HG02588 (cell line): ENCODE results near the gene FGF22.
"Not testable (repeated sequence)": the region's sequence is repeated elsewhere in the genome, so short reads cannot be mapped to it uniquely, and the experiment has no call there.

Experiments used
- ATAC-seq: cut with Tn5 transposase; IDR thresholded peaks from one replicate; pipeline ENCODE4 v1.9.1; 2021; ENCODE audit warnings: mild to moderate bottlenecking, moderate library complexity; ENCODE audit not compliant: unreplicated experiment

Gene FGF22

DNA sequence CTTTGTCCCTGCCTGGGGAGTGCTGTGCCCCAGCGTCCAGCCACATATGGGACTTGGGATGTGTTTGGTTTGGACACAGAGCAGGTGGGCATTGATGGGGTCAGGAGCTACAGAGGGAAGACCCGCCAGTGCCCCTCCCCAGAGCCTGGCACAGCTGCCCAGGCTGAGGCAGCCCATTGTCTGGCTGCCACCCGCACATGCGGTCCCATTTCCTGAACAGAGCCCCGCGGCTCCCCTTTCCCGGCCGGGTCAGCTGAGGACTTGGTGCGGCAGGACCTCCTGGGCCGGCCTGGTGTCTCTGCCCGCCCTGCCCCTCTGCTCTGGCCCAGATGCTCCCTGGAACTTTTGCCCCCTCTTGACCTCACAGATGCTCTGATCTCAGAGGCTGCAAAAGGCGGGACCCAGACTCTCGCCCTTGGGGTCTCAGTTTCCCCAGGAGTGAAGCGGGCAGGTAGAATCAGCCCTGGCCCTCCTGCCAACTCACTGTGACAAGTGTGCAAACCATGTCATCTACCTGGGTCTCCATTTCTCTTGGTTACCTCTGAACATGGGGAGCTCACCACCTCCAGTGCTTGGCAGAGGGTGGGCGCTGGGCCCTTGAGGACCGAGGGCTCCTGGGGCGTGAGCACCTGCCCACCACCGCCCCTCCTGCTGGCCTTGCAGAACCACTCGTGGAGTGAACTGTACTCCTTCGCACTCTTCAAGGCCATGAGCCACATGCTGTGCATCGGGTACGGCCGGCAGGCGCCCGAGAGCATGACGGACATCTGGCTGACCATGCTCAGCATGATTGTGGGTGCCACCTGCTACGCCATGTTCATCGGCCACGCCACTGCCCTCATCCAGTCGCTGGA, 32.2 kb upstream of the FGF22 start:
- ATAC-seq, result no peak

DNA sequence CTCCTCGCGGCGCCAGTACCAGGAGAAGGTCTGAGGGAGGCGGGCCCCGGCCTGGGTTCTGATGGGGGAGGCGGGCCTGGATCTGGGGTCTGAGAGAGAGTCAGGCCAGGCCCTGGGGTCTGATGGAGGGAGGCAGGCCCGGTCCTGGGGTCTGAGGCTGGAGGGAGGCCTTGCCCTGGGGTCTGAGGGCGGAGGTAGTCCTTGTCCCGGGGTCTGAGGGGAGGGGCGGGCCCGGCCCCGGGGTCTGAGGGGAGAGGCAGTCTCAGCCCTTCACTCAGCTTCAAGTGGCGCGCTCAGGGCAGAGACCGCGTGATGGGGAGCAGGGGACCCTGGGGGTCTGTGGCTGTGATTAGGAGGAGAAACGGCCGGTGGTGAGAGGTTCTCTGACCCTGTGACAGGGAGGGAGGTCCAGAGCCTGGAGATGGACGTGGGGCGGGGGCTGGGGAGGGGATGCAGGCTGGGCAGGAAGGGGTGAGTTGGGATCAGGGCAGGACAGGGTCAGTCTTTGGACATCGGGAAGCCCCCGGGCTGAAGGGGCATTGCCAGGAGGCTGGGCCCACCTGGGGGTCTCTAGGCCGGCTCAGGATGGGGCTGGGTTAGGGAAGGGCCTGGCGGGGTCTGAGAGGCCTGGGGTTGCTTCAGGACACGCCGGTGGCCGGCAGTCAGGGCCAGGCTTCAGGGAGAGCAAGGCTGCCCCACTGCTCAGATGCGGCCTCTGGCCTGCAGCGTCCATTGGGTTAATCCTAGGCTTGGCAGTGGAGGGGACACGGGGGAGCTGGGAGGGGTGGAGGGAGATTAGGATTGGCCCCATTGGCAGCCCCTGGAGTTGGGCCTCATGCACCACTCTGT, 31.3 kb upstream of the FGF22 start:
- no peak for ATAC-seq

DNA sequence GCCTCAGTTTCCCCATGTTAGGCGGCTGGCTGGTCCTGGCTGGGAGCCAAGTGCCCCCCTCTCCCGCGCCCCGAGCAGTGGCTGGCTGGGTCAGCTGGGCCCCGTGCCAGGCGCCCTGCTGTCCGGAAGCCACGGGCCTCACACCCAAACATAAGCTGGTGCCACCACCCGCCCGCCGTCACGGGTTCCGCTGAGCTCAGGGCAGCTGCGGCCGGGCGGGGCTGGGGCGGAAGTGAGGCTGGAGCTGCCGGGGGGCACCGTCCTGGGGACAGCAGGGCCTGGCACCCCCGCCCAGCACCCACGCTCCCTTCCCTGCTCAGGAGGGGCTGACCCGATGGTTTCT, 30.7 kb upstream of the FGF22 start:
- ATAC-seq, result no peak

DNA sequence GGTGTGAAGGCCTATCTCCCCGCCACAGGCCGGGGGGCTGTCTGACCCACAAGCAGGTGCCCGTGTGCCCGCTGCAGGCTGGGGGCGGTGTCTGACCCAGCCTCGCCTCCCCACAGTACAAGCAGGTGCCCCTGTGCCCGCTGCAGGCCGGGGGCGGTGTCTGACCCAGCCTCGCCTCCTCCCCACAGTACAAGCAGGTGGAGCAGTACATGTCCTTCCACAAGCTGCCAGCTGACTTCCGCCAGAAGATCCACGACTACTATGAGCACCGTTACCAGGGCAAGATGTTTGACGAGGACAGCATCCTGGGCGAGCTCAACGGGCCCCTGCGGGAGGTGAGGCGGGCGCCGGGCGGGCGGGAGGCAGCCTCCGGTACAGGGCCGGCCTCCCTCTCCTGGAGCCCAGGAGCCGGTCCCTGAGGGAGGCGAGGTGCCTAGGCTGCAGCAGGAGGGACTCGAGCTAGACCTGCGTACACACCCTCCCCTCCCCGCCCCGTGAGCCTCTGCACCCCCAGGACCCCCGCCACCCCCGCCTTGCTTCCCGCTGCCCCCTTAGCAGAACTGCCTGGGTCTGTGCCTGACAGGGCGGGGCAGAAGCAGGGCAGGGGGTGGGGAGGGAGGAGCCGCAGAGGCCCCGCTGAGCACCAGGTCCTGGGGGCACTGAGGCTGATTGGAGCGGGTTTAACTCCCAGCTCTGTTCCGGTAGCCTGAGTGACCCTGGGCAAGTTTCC, 29.4 kb upstream of the FGF22 start:
- no peak for ATAC-seq

DNA sequence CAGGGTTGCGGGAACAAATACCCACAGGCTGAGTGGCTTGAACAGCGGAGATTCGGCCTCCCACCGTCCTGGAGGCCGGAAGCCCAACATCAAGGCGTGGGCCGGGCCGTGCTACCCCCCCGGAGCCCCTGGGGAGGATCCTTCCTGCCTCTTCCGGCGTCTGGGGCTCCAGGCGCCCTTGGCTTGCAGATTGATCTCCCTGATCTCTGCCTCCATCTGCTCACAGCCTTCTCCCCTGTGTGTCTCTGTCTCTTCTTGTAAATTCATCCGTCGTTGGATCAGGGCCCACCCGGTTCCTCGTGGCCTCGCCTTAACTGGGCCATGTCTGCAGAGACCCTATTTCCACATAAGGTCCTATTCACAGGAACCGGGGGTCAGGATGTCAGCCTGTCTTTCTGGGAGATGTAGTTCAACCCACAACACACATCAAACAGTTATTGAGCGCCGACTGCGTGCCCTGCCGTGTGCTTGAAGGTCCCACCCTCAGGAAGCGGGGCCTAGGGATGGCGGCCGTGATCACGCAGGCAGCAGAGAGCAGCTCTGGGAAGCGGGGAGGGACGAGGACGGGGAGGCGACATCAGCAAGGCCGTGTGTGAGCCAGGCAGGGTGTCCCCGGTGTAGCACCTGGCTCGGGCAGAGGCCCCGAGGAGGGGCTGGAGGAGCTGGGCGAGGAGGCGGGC, 28.7 kb upstream of the FGF22 start:
- no peak for ATAC-seq

DNA sequence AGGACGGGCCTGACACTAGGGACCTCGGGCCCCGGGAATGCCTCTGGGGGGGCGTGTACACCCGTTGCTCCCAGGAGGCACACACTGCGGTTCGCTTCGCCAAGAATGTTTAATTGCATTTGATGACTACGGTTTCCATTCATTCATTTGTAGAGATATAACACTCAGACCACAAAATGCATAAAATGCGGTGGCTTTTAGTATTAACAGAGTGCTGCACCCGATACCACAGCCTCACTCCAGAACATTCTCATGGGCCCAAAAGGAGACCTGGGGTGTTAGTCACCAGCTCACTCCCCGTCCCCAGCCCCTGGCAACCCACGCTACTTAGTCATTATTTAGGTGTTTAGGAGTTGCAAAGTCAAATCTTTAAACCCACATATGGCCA, 28.2 kb upstream of the FGF22 start:
- no peak for ATAC-seq

DNA sequence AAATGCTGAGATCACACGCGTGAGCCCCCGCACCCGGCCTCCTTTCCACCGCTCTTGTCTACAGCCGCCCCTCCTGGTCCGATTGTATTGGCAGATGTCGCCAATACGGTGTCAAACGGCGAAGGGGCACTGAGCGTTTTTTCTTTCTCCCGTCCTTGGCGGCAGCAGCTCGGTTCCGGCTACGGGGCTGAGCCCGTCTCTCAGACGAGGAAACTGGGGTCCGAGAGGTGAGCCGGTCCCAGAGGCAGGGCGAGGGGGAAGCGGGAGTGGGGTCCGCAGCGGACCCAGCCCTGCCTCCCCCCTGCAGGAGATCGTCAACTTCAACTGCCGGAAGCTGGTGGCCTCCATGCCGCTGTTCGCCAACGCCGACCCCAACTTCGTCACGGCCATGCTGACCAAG, 26.7 kb upstream of the FGF22 start:
- no peak for ATAC-seq

DNA sequence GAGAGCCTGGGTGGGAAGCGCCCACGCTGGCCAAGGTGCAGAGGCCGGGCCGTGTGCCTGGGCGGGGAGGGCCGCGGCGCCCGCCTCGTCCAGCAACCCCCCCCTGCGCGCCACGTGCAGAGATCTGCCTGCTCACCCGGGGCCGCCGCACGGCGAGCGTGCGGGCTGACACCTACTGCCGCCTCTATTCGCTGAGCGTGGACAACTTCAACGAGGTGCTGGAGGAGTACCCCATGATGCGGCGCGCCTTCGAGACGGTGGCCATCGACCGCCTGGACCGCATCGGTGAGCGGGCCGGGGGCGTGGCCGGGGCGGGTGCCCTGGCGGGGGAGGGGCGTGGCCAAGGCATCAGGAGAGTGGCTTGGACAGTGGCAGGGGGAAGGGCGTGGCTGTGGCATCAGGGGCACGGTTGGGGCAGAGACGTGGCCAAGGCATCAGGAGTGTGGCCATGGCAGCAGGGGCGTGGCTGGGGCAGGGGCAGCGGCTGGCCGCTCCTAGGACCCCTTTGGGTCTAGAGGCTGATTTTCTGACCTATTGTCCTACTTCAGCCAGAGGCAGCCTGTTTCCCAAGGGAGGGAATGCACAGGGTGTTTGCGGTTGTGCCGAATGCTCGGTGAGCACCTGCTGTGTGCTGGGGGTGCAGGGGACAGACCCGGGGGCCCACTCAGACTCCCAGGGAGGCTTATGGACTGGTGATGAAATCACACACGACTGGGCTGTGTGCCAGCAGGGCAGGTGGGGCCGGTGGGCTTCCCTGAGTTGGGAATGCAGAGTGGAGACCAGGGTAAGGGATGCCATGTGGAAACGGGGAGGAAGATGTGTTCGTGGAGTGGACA, 25.7 kb upstream of the FGF22 start:
- ATAC-seq, result no peak

DNA sequence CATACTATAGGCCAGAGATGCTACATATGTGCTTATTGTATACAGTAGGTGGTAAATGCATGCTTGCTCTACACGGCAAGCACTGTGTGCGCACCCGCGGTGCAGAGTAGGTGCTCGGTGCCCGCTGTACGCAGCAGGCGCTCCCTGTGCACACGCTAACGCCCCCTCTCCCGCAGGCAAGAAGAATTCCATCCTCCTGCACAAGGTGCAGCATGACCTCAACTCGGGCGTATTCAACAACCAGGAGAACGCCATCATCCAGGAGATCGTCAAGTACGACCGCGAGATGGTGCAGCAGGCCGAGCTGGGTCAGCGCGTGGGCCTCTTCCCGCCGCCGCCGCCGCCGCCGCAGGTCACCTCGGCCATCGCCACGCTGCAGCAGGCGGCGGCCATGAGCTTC, 24.1 kb upstream of the FGF22 start:
- ATAC-seq, result no peak

DNA sequence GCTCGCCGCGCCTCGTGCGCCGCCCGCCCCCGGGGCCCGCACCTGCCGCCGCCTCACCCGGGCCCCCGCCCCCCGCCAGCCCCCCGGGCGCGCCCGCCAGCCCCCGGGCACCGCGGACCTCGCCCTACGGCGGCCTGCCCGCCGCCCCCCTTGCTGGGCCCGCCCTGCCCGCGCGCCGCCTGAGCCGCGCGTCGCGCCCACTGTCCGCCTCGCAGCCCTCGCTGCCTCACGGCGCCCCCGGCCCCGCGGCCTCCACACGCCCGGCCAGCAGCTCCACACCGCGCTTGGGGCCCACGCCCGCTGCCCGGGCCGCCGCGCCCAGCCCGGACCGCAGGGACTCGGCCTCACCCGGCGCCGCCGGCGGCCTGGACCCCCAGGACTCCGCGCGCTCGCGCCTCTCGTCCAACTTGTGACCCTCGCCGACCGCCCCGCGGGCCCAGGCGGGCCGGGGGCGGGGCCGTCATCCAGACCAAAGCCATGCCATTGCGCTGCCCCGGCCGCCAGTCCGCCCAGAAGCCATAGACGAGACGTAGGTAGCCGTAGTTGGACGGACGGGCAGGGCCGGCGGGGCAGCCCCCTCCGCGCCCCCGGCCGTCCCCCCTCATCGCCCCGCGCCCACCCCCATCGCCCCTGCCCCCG, 23.5 kb upstream of the FGF22 start:
- no peak for ATAC-seq

DNA sequence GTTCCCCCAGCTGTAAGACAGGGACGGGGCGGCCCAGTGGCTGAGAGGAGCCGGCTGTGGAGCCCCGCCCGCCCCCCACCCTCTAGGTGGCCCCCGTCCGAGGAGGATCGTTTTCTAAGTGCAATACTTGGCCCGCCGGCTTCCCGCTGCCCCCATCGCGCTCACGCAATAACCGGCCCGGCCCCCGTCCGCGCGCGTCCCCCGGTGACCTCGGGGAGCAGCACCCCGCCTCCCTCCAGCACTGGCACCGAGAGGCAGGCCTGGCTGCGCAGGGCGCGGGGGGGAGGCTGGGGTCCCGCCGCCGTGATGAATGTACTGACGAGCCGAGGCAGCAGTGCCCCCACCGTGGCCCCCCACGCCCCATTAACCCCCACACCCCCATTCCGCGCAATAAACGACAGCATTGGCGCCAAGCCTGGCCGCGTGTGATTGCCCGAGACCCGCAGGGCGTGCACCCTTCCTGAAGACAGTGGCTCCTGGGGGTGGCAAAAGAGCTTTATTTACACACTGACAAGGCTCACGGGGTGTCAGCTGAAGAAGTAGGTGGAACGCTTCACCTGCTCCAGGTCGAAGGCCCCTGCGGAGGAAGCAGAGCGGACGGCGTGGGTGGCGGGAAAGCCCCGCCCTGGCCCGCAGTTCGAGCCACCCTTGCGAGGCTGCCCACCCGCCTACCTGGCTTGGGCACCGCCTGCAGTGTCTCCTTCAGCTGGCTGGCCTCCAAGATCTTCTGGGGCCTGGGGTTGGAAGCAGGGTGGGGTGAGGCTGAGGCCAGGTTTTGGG, 22.7 kb upstream of the FGF22 start:
- no peak for ATAC-seq

DNA sequence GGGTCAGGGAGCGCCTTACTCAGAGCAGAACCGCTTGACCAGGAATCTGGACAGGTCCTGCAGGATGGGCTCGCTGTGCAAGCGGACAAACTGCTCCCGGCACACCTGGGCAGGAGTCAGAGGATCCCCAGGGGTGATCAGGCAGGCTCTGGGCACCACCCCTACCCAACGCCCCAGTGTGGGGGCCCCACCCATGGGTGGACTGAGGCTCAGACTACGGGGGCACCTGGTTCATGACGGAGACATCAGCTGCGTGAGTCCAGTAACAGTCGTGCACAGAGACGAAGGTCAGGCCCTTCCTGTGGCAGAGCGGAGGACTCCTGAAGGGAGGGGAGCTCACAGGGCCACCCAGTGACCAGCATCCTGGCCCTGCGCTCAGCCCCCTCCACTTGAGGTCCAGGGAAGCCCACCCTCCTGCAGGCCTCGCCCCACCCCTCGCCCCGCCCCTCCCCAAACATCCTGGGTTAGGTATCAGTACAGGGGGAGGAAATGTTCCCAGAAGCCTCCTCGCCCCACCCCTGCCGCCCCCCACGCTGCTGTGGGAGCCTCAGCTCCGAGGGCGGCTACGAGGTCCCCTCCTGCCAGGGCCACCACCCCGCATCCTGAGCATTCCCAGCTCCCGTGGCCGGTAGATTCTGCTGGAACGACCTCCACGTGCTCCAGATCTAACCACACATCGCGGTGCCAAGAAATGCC, 22.0 kb upstream of the FGF22 start:
- no peak for ATAC-seq

DNA sequence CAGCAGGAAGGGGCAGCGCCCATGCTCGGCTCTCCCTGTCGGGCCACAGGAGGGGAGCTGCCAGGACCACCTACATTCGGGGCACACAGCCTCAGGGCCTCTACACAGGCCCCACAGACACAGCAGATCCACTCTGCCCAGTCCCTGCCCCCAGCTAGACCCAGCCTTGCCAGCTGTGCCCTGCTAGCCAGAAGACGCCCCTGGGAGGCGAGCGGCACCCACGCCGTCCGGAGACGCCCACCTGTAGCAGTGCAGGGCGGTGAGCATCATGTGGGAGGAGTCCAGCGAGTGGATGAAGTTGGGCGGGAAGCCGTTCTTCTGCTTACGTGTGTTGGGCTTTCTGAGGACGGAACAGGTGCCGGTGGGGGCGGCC, 21.4 kb upstream of the FGF22 start:
- ATAC-seq, result no peak

DNA sequence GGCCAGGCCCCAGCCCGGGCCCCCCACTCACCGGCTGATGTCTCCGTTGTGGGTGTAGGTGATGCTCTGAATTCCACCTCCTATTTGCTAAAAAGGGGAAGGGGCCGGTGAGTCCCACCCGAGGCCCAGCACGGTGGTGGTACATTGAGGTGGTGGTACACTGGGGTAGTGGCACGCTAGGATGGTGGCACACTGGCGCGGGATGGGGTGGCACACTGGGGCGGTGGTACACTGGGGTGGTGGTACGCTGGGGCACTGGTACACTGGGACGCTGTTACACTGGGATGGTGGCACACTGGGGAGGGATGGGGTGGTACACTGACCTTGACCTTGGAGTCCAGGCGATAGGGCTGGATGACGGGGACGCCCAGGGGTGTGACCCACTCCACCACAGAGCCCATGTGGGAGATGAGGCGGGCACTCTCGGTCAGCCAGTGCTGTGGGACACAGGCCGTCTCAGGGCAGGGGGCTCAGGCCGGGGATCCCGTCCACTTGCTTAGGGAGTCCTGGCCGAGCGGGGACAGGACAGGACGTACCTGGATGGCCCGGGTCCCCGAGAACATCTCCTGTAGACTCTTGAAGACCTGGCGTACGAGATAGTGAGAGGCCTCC, 20.9 kb upstream of the FGF22 start:
- no peak for ATAC-seq

DNA sequence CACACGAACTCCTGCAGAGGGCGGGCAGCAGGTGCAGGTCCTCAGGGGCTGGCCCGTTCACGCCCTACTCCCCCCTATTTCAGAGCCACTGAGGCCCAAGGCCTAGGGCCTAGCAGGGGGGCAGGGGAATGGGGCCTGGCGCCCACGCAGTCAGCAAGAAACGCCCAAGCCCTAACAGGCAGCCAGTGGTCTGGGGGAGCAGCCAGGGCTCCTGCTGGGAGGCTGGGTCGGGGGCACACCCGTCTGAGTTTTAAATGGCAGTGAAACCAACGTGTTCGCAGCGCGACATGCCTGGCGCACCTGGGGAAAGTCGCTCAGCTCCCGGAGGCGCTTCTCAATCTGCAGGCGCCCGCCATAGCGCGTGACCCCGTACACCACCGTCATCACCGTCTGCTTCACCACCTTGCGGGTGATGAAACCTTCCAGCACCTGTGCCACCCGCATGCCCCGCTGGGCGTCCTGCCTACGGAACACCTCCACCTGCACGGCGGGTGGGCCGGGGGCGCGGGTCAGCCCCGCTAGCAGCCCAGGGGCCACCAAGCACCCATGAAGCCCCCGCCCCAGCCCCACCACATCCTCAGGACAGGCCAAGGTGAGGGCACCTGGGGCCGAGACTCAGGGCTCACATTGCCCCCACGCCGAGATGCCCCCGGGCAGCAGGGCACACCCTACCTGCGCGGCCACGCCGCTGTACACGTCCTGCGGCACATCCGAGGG, 20.2 kb upstream of the FGF22 start:
- ATAC-seq, result no peak

DNA sequence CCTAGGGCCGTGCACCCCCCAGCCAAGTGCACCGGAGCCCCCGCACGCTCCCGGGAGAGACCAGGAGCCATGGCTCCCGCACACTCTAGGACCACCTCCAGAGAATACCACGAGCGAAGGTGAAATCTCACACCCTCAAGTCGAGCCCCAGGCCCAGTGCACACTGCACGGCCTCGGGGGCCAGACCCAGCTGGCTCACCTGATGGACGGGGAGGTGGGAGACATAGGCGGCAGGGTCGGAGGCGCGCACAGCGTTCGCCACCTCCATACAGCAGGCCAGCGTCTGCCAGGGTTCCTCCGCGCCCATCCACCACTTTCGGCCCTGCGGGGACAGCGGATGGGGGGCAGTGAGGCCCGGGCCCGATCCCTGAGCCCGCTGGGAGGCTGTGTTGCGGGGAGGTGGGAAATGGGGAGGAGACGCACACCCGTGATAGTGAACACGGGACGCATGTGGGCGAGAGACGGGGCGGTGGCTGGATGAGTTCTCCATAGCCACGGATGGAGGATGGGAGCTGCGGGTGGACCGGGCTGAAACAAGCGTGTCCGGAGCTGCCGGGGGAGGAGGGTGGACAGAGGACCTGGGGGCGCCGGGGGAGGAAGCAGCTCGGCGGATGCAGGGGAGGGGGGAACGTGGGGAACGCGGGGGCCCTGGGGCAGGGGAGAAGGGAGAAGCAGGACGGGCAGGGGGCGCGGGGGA, 19.4 kb upstream of the FGF22 start:
- ATAC-seq, result no peak

DNA sequence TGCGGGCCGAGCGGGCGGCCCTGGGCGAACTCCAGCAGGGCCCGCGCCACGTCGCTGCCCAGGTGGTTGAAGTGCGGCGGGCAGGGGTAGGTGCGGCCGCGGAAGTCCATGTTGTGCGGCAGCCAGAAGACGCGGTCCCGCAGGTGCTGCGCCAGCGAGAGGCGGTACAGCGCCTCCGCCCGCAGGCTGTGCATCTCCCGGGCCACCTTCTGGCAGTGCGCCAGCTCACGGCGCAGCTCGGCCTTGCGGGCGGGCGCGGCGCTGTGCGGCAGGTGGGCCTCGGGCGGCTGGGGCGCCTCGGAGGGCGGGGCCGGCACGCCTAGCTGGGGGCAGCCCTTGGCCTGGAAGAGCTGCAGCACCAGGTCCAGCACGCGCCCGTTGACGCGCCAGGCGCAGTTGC, 18.5 kb upstream of the FGF22 start:
- ATAC-seq, result not testable (repeated sequence)
